B cell (primary cell): ENCODE data around the gene ABHD14A. TPM values are rescaled to one million over a fixed set of nuclear protein-coding genes. Genes with fewer than 3 reads are reported as not detected.

Experiments used
- ATAC-seq: fragments of 200-7000 bp; cut with Tn5 transposase; one replicate; pipeline ENCODE4 v1.10.0; 2021; ENCODE audit warnings: low read depth, mild to moderate bottlenecking, moderate number of reproducible peaks, moderate library complexity
- CTCF ChIA-PET: fragments of 350-600 bp; sonication (Branson Sonifier 250); formaldehyde crosslinking; loops from one replicate; lab custom pipeline; 2021; ENCODE audit warnings: antibody characterized with exemption, inconsistent platforms; lab: Charles Lee
- POLR2A ChIA-PET: fragments of 350-600 bp; sonication (Branson Sonifier 250); formaldehyde crosslinking; loops from one replicate; lab custom pipeline; 2021; ENCODE audit warnings: antibody characterized with exemption; lab: Charles Lee
- DNase-seq: peaks from one replicate; pipeline ENCODE4 v3.0.0; 2013
- H2AFZ ChIP-seq: 2 replicates; pipeline ENCODE4 v1.6.1; 2012; ENCODE audit warnings: mild to moderate bottlenecking, low read depth, low read length; ENCODE audit not compliant: insufficient read depth, poor library complexity, severe bottlenecking
- H3K27ac ChIP-seq, 2 donors: 1 replicate in 1 of 2; 2 replicates in 1 of 2; pipeline ENCODE4 v1.5.1; 2012 to 2013; ENCODE audit warnings: low read length in 2 of 2, mild to moderate bottlenecking in 2 of 2, moderate library complexity in 1 of 2
- H3K27me3 ChIP-seq, 4 experiments: fragments of 200-600 bp in 1 of 4; sonication (generic) in 1 of 4; replicated peaks in 1 of 4; 1 replicate in 2 of 4; 2 replicates in 2 of 4; pipeline versions ENCODE4 v1.6.1 to v1.7.0; 2013 to 2016; ENCODE audit warnings: low read length in 3 of 4, mild to moderate bottlenecking in 2 of 4, mixed read lengths in 1 of 4, moderate library complexity in 1 of 4; ENCODE audit not compliant: insufficient read depth in 4 of 4, control insufficient read depth in 3 of 4; ENCODE audit errors: control extremely low read depth in 1 of 4
- H3K36me3 ChIP-seq, 2 experiments: replicated peaks in 1 of 2; 1 replicate in 1 of 2; 2 replicates in 1 of 2; pipeline versions ENCODE4 v1.6.1 to v1.7.1; 2013; ENCODE audit warnings: low read length in 1 of 2; ENCODE audit not compliant: insufficient read depth in 2 of 2, control insufficient read depth in 1 of 2; ENCODE audit errors: control extremely low read depth in 1 of 2, extremely low read depth in 1 of 2
- H3K4me1 ChIP-seq, 2 donors: fragments of 200-600 bp in 1 of 2; sonication (generic) in 1 of 2; 1 replicate in 1 of 2; 2 replicates in 1 of 2; pipeline versions ENCODE4 v1.5.1 to v1.6.1; 2013 to 2017; ENCODE audit warnings: low read length in 2 of 2; ENCODE audit not compliant: control insufficient read depth in 2 of 2, insufficient read depth in 2 of 2
- H3K4me2 ChIP-seq: replicated peaks from 2 replicates; pipeline ENCODE3; 2012; ENCODE audit warnings: mild to moderate bottlenecking, low read depth, low read length; ENCODE audit not compliant: poor library complexity, severe bottlenecking
- H3K4me3 ChIP-seq, 5 experiments: fragments of 200-600 bp in 1 of 5; sonication (generic) in 1 of 5; 1 replicate in 3 of 5; 2 replicates in 2 of 5; pipeline versions ENCODE4 v1.5.1 to v1.7.0; 2011 to 2016; ENCODE audit warnings: low read length in 4 of 5, mild to moderate bottlenecking in 4 of 5, low read depth in 2 of 5, control low read depth in 1 of 5, moderate library complexity in 1 of 5; ENCODE audit not compliant: insufficient read depth in 1 of 5; ENCODE audit errors: control extremely low read depth in 1 of 5, extremely low read depth in 1 of 5
- H3K79me2 ChIP-seq: fragments of 200-600 bp; sonication (generic); one replicate; pipeline ENCODE4 v1.6.0; 2016; ENCODE audit warnings: low read length; ENCODE audit not compliant: control insufficient read depth, insufficient read depth
- H3K9ac ChIP-seq: fragments of 200-600 bp; sonication (generic); 2 replicates; pipeline ENCODE4 v1.6.1; 2017; ENCODE audit warnings: mild to moderate bottlenecking, low read length, moderate library complexity
- H3K9me3 ChIP-seq, 3 donors: one replicate each; pipeline versions ENCODE4 v1.6.1 to v1.7.1; 2013; ENCODE audit warnings: low read length in 2 of 3; ENCODE audit not compliant: control insufficient read depth in 2 of 3, insufficient read depth in 1 of 3; ENCODE audit errors: control extremely low read depth in 1 of 3
- H4K20me1 ChIP-seq: 2 replicates; pipeline ENCODE4 v1.6.0; 2012; ENCODE audit warnings: mild to moderate bottlenecking, low read length; ENCODE audit not compliant: insufficient read depth, control insufficient read depth, poor library complexity, severe bottlenecking
- H3K27ac Mint-ChIP-seq: one replicate; pipeline ENCODE4 v1.8.0; 2021; ENCODE audit warnings: mixed read lengths
- H3K27me3 Mint-ChIP-seq: one replicate; pipeline ENCODE4 v1.8.0; 2021; ENCODE audit warnings: mixed read lengths
- H3K4me1 Mint-ChIP-seq: one replicate; pipeline ENCODE4 v1.8.0; 2021; ENCODE audit warnings: mixed read lengths
- H3K4me3 Mint-ChIP-seq: one replicate; pipeline ENCODE4 v1.8.0; 2021; ENCODE audit warnings: mixed read lengths
- H3K9me3 Mint-ChIP-seq: one replicate; pipeline ENCODE4 v1.8.0; 2022; ENCODE audit warnings: mixed read lengths; ENCODE audit not compliant: insufficient read depth
- CTCF ChIP-seq: fragments of 200-600 bp; IDR thresholded peaks from one replicate; pipeline ENCODE4 v1.8.0; 2022; ENCODE audit warnings: antibody characterized with exemption, mild to moderate bottlenecking
- EZH2 ChIP-seq: IDR thresholded peaks from 2 replicates; pipeline ENCODE4 v1.6.1; 2012; ENCODE audit warnings: borderline replicate concordance, low read depth, mild to moderate bottlenecking, moderate library complexity, low read length; ENCODE audit not compliant: insufficient read depth, poor library complexity, severe bottlenecking
- WGBS: methylation state at CpG from one replicate; pipeline ENCODE4 v1.1.5; 2013; ENCODE audit warnings: missing lambda C conversion rate; ENCODE audit not compliant: insufficient coverage; 5-methylcytosine and 5-hydroxymethylcytosine counted together
- intact Hi-C: fragments of 100-400 bp; cut with micrococcal nuclease; formaldehyde crosslinking; loops from one replicate; pipeline ENCODE4 v1.10.0; 2022
- polyA plus RNA-seq: library from polyadenylated mRNA; depleted of rRNA; stranded (reverse); fragments of >200 nt; gene quantifications from 2 replicates; pipeline ENCODE4 v1.2.3, GENCODE V29; 2012
- total RNA-seq, 2 donors: library from RNA; stranded (reverse); fragments of 120-200 nt in 1 of 2; gene quantifications; 1 replicate in 1 of 2; 2 replicates in 1 of 2; pipeline versions ENCODE4 v1.2.3 to v1.2.4, GENCODE V29; 2013 to 2022

Gene ABHD14A
- total and polyA plus RNA-seq, 2 donors (not counting 1 experiment from before 2014, with no cell fraction given), result 11.9 to 28.8 TPM

DNA sequence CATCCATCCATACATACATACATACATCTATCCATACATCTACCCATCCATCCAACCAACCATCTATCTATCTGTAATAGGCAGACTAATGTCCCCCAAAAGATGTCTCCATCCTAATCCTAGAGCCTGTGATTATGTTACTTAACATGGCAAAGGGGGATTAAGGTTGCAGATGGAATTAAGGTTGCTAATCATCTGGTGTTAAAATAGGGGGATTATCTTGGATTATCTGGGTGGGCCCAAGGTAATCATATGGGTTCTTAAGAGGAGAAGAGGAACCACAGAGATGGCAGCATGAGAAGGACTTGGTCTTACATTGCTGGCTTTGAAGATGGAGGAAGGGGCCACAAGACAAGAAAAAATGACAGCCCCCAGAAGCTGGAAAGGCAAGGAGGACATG is 35.6 kb downstream of the ABHD14A start:
- H3K27me3 ChIP-seq, result peaks cover 0 to 3% (median 0%) of the 10 kb centered on the region in 4 experiments
- peaks cover 0 to 4% of the 10 kb centered on the region in 2 donors for H3K4me1 ChIP-seq
- H3K9me3 ChIP-seq, result no peaks in the 10 kb centered on the region
- H4K20me1 ChIP-seq, result no peaks in the 10 kb centered on the region
- H3K27ac ChIP-seq, result no peak overlapping the region
- no peaks in the 10 kb centered on the region for H3K4me1 Mint-ChIP-seq
- intact Hi-C loops, result no loop called here
- H3K27ac Mint-ChIP-seq, result no peak overlapping the region
- ATAC-seq (no peak), DNase-seq (no peak)
- H3K4me2 ChIP-seq, result no peak overlapping the region
- TF ChIP-seq EZH2 (no peak), CTCF (no peak)
- ChIA-PET POLR2A (no interaction called here), CTCF (interaction anchor here (0.7 to 1.5 kb wide), 2 partner anchors 9 to 130 kb away, joined by 3 to 5 read pairs; no protein-coding TSS in a partner anchor)
- no peaks in the 10 kb centered on the region for H3K27me3 Mint-ChIP-seq
- no peaks in the 10 kb centered on the region for H3K36me3 ChIP-seq
- no peak overlapping the region for H3K9ac ChIP-seq
- H3K4me3 Mint-ChIP-seq, result no peak overlapping the region
- H3K4me3 ChIP-seq, result no peak overlapping the region
- no peak overlapping the region for H2AFZ ChIP-seq
- no peaks in the 10 kb centered on the region for H3K79me2 ChIP-seq
- no peaks in the 10 kb centered on the region for H3K9me3 Mint-ChIP-seq

DNA sequence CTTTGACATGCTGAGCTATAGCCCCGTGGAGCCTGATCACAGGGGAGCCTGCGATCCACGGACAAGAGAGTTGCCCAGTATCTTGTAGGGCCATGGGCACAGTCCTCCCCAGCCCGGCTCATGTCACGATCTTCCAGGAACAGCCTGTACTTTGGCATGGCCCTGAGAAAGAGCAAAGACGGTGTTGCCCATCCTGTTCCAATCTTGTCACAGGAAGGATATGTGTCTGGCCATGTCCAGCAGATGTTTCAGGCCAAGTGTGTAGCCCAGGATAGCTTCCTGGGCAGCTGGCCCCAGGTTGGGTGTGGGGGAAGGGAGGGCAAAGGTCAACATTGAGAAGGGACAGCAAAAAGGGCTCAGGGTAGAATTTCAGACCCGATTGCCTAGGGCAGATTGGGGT is 37.8 kb downstream of the ABHD14A start:
- Histone ChIP-seq H3K9me3 (no peaks in the 10 kb centered on the region), H3K4me1 (no peaks in the 10 kb centered on the region), H3K27me3 (peaks cover 0 to 3% (median 0%) of the 10 kb centered on the region in 4 experiments), H3K79me2 (no peaks in the 10 kb centered on the region), H3K27ac (no peak overlapping the region), H3K9ac (no peak overlapping the region), H2AFZ (no peak overlapping the region), H3K4me2 (no peak overlapping the region), H3K4me3 (no peak overlapping the region), H3K36me3 (no peaks in the 10 kb centered on the region), H4K20me1 (no peaks in the 10 kb centered on the region)
- ChIA-PET POLR2A (no interaction called here), CTCF (interaction anchor here (1.3 to 1.8 kb wide), 2 partner anchors 11 to 41 kb away, joined by 4 to 5 read pairs; no protein-coding TSS in a partner anchor)
- Mint-ChIP-seq H3K27me3 (peaks cover 3% of the 10 kb centered on the region), H3K4me3 (no peak overlapping the region), H3K9me3 (no peaks in the 10 kb centered on the region), H3K4me1 (no peaks in the 10 kb centered on the region), H3K27ac (no peak overlapping the region)
- intact Hi-C loops, result no loop called here
- TF ChIP-seq CTCF (no peak), EZH2 (no peak)
- DNase-seq, result no peak
- 81% methylated on average over 7 of the region's 7 CpGs for WGBS
- ATAC-seq, result no peak
